HL-60 (cell line): ENCODE measurements around the gene ARMC6.
A peak's percentile ranks its signal among the peaks of the same experiment; 100 is the strongest.

ENCODE experiments used
- DNase-seq, 2 experiments: peaks; one replicate each; pipeline ENCODE4 v3.0.0-alpha.2; 2010 to 2020; ENCODE audit warnings: low read depth in 1 of 2, low spot score in 1 of 2
- H3K27ac ChIP-seq: fragments of 250-450 bp; sonication (Bioruptor Pico); replicated peaks from 2 replicates; pipeline ENCODE4 v1.5.1; 2020; ENCODE audit warnings: mild to moderate bottlenecking, moderate library complexity
- H3K27me3 ChIP-seq: fragments of 250-450 bp; sonication (Bioruptor Pico); 2 replicates; pipeline ENCODE4 v1.5.1; 2021; ENCODE audit warnings: mild to moderate bottlenecking, moderate library complexity; ENCODE audit not compliant: insufficient read depth, poor library complexity, severe bottlenecking
- H3K4me3 ChIP-seq: replicated peaks from 2 replicates; pipeline ENCODE4 v1.5.1; 2011; ENCODE audit warnings: mild to moderate bottlenecking, control low read depth, low read length; ENCODE audit not compliant: insufficient read depth
- GABPA ChIP-seq: IDR thresholded peaks from 2 replicates; pipeline ENCODE4 v1.6.1; 2012; ENCODE audit warnings: low read depth
- POLR2AphosphoS5 ChIP-seq: IDR thresholded peaks from 2 replicates; pipeline ENCODE4 v1.6.1; 2012; ENCODE audit warnings: low read depth
- SPI1 ChIP-seq: IDR thresholded peaks from 2 replicates; pipeline ENCODE4 v1.6.1; 2012; ENCODE audit warnings: low read depth, mild to moderate bottlenecking, borderline replicate concordance
- TF ChIP-seq, protein P1 (sequence below): IDR thresholded peaks from 2 replicates; pipeline ENCODE4 v1.6.1; 2012; ENCODE audit warnings: low read depth; ENCODE audit not compliant: insufficient replicate concordance
- TF ChIP-seq, protein P2 (sequence below): IDR thresholded peaks from one replicate; pipeline ENCODE4 v1.5.1; 2011; ENCODE audit warnings: low read length, control low read depth, inconsistent platforms; ENCODE audit not compliant: insufficient read depth

Gene ARMC6

DNA sequence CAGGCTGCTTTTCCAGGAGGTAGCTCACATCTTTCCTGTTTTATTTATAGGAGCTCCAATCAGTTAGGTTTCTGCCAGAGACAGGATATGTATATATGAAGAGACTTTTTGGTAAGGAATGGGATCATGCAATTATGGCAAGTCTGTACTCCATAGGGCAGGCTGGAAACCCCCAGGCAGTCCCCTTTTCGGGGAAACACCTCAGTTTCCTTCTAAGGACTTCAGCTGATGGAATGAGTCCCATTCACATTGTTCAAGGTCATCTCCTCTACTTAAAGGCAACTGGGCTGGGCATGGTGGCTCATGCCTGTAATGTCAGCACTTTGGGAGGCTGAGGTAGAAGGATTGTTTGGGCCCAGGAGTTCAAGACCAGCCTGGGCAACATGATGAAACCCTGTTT is 19.5 kb downstream of the ARMC6 start:
- DNase-seq, result no peak
- Histone ChIP-seq H3K27ac (no peak overlapping the region), H3K4me3 (no peak overlapping the region), H3K27me3 (no peaks in the 10 kb centered on the region)
- TF ChIP-seq POLR2AphosphoS5, result no peak
- TF ChIP-seq GABPA, result no peak
- TF ChIP-seq, protein P1, sequence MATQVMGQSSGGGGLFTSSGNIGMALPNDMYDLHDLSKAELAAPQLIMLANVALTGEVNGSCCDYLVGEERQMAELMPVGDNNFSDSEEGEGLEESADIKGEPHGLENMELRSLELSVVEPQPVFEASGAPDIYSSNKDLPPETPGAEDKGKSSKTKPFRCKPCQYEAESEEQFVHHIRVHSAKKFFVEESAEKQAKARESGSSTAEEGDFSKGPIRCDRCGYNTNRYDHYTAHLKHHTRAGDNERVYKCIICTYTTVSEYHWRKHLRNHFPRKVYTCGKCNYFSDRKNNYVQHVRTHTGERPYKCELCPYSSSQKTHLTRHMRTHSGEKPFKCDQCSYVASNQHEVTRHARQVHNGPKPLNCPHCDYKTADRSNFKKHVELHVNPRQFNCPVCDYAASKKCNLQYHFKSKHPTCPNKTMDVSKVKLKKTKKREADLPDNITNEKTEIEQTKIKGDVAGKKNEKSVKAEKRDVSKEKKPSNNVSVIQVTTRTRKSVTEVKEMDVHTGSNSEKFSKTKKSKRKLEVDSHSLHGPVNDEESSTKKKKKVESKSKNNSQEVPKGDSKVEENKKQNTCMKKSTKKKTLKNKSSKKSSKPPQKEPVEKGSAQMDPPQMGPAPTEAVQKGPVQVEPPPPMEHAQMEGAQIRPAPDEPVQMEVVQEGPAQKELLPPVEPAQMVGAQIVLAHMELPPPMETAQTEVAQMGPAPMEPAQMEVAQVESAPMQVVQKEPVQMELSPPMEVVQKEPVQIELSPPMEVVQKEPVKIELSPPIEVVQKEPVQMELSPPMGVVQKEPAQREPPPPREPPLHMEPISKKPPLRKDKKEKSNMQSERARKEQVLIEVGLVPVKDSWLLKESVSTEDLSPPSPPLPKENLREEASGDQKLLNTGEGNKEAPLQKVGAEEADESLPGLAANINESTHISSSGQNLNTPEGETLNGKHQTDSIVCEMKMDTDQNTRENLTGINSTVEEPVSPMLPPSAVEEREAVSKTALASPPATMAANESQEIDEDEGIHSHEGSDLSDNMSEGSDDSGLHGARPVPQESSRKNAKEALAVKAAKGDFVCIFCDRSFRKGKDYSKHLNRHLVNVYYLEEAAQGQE, result no peak
- no peak for TF ChIP-seq SPI1
- TF ChIP-seq, protein P2, sequence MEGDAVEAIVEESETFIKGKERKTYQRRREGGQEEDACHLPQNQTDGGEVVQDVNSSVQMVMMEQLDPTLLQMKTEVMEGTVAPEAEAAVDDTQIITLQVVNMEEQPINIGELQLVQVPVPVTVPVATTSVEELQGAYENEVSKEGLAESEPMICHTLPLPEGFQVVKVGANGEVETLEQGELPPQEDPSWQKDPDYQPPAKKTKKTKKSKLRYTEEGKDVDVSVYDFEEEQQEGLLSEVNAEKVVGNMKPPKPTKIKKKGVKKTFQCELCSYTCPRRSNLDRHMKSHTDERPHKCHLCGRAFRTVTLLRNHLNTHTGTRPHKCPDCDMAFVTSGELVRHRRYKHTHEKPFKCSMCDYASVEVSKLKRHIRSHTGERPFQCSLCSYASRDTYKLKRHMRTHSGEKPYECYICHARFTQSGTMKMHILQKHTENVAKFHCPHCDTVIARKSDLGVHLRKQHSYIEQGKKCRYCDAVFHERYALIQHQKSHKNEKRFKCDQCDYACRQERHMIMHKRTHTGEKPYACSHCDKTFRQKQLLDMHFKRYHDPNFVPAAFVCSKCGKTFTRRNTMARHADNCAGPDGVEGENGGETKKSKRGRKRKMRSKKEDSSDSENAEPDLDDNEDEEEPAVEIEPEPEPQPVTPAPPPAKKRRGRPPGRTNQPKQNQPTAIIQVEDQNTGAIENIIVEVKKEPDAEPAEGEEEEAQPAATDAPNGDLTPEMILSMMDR, result no peak

DNA sequence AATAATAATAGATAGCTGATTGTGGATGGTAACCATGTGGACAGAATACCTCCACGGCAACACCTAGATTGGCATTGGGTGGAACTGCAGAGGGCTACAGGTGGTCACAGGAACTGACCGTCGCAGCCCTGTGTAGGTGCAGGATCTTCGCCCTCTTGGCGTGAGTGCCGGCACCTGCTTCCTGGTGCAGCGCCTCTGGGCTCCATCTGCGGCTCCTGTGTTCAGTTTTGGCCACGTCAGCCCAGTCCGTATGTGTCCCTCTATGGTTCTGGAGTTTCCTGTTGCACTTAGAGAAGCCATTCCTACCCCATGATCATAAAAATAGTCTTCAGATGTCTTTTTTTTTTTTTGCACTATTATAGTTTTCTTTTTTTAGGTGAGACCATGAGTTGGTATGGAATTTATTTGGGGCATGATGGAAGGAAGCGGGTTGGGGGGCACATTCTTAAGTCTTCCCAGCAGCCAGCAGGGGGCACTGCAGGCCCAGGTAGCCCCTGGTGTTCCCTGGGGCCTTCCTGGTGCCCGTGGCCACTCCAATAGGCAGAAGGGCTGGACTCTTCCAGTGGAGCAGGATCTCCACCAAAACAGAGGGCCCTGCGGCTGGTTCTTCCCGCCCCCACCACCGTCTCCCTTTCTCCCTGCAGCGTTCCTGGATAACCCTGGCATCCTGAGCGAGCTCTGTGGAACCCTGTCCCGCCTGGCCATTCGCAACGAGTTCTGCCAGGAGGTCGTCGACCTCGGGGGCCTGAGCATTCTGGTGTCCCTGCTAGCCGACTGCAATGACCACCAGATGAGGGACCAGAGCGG is 20.3 kb downstream of the ARMC6 start:
- no peak overlapping the region for H3K27ac ChIP-seq
- no peaks in the 10 kb centered on the region for H3K27me3 ChIP-seq
- H3K4me3 ChIP-seq, result no peak overlapping the region
- no peak for TF ChIP-seq SPI1
- TF ChIP-seq, protein P2, result peak; percentile 25
- TF ChIP-seq, protein P1, result no peak
- peak in 1 of 2 experiments; percentile 28 for DNase-seq

DNA sequence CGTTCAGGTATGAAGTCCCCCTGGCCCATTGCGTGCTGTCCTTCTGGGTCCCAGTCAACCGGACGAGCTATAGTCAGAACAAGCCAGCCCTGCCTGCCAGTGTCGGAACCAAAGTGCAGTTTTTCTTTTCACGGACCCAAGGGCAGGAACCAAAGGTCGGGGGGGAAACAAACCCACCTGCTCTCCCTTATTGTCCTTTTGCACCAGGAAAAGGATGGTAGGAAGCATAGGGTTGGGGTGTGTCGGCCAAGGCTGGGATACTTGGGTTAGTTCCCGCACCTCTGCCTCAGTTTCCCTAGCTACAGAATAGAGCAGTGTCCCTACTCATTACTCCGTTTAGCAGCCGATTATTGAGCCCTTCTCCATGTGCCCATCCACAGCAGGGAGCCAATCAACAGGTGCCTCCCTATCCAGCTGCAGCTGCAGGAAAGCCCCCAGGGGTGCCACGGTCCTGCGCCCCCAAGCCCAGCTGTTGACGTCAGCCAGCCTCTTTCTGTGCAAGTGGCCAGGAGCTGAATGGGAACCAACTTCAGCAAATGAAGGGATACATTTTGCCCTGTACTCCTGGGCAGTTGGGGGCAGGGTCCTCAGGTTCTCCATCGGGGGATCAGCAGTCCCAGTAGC is 21.0 kb downstream of the ARMC6 start:
- H3K27me3 ChIP-seq, result no peaks in the 10 kb centered on the region
- DNase-seq, result no peak
- no peak overlapping the region for H3K27ac ChIP-seq
- TF ChIP-seq, protein P1, result no peak
- H3K4me3 ChIP-seq, result no peak overlapping the region
